T-helper 22 cell (primary cell): Measurements from ENCODE around the gene GLI3.

Source experiments
- DNase-seq: peaks from one replicate; pipeline ENCODE4 v3.0.0-alpha.2; 2020; ENCODE audit warnings: low read depth

GLI3 gene

DNA sequence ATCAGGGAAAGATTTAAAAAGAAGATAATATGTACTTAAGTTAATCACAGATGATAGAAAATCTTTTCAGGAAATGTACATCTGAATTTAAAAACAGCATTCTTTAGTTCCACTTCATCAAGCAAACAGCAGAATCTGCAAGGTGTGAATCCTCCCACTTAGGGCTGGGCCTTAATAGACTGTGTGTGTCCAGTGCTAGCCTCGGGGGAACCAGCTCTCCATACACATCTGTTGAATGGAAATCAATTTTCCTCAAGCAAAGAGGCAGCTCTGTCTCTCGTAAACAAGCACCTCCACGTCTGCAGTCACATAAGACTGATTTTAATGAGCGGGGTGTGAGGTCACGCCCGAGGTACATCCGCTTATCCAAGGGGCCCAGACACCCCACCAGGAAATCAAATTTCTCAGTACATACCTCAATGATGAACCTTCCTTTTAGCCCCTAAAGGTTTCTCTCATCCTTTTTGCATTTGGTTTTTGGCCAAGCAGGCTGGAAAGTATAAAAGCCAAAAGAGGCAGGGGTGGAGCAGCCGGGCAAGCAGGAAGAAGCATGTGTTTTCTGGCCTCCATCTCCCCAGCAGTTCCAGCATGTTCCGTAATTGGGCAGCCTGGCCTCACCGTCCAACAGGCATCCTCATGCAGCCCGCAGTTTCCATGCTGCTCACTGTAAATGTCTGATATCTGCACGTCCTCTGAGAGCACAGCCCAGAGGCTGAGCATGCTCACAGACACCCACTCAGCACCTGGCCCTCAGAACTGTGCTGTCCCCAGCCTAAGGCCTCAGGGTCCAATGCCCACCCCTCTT lies 131.3 kb downstream of the GLI3 start:
- no peak for DNase-seq

DNA sequence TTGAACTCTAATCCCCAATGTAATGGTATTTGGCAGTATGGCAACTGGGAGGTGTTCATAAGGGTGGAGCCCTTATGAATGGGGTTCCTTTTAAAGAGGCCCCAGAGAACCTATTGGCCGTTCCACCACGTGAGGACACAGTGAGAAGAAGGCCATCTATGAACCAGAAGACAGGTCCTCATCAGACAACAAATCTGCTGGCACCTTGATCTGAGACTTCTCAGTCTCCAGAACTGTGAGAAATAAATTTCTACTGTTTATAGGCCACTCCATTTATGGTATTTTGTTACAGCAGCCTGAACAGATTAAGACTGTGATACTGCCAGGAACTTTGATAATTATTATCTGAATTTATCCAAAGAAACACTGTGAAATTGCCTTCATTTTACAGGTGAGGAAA lies 132.3 kb downstream of the GLI3 start:
- DNase-seq = no peak

DNA sequence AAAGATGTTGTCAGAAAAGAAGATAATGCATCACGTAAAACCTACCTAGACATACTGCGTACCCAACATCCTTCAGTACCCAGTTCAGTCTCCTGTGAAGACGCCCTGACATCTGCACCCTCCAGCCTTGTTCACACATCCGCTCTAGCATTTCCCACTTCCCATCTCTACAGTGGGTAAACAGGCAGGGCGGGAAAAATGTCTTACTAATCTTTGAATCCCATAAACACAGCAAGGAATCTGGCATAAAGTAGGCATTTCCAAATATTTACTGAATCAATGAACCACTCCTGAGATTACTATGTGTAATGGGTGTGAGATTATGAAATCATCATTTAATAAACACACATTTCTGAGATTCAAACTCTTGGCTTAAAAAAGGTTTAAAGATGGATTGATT lies 132.8 kb downstream of the GLI3 start:
- DNase-seq = no peak

DNA sequence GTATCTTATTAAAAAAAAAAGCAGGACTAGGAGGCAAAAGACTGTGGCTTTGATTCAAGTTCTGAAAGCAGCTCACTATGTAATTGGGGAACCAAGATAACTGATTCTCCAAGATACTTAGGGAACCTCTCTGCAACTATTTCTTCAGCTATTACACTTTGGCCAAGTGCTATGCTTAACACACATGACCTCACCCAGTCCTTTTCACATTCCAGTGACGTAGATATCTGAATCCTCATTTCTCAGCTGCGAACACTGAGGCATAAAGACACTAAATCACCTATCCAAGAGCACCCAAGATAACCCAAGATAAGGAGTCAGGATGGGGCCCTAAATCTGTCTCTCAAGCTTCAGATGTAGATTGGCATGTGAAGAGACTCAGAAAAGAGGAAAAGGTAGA lies 133.6 kb downstream of the GLI3 start:
- no peak for DNase-seq

DNA sequence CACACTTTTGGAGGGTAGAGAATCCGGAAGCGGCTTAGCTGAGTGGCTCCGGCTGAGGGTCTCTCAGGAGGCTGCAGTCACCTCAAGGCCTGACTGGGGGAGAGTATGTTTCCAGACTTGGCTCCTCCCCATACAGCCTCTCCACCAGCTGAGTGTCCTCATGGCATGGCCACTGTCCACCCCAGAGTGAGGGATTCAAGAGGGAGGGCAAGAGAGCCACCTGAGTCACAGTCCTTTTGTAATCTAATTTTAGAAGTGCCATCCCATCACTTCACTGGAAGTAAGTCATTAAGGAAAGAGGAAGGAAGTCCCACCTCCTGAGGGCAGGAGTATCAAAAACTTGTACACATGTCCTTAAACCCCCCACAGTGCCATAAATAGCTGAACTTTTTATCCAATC lies 134.0 kb downstream of the GLI3 start:
- no peak for DNase-seq

DNA sequence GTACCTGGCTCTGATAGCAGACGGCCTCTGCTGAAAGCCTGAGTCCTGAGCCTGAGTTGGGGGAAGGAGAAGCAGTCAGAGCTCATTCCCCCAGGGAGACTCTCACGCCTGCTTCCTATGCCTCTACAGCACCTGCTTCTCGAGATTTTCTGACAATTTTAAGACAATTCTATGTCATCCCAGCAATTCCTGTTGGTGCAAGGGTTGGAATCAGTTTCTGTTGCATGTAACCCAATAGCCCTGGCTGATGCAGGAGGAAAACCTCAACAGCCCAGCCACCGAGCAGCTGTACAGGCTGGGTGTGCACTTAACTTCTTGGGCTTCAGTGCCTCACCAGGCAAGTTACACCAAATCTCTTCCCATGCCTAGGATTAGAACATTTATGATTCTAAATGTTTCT lies 134.7 kb downstream of the GLI3 start:
- no peak for DNase-seq

DNA sequence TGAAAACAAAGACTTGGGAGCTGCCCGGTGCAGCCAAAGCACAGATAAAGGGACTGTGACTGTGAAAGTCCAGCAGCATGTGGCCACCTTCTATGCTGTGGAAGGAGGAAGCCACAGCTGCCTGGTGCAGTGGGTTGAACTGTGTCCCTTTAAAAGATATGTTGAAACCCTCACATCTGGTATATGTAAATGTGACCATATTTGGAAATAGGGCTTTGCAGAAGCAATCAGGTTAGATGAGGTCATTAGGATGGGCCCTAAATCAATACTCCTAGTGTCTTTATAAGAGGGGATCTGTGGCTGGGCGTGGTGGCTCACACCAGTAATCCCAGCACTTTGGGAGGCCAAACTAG lies 136.9 kb downstream of the GLI3 start:
- DNase-seq = no peak

DNA sequence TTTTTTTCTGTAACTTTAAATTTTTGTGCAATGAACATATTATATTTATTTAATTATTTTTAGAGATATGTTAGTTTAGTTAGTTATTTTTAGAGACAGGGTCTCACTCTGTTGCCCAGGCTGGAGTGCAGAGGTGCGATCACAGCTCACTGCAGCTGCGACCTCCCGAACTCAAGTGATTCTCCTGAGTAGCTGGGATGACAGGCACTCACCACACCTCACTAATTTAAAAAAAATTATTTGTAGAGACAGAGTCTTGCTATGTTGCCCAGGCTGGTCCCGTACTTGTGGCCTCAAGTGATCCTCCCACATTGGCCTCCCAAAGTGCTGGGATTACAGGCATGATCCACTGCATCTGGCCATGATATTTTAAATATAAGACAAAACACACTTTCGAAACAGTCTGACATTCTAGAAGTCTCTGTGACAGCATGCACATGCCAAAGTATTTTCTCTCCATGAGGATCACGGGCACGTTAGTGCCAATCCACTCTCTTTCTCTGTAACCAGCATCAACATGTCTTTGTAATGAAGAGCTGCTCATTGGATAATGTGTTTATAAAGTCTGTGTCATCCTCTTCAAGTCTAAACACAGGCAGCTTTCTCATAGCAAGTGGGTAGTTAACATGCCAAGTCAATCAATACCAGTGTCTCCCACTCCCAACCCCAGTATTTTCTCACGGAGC lies 137.4 kb downstream of the GLI3 start:
- no peak for DNase-seq

DNA sequence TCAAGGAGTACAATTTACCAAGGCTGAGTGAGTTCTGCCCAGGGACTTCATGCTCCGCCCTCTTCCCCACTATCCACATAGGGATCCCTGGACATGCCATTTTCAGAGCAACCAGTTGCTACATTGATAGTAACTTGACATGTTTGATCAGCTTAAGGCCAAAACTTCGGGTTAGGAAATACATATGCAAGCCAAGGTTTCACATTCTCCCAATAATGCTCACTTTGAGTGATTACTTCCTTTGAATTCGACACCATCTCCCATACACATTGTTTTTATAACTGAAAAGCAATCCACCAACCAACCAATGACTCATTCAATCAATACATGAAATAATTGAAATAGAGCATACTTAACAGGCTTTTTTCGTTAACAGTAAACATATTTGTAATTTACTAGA lies 137.9 kb downstream of the GLI3 start:
- DNase-seq = no peak

DNA sequence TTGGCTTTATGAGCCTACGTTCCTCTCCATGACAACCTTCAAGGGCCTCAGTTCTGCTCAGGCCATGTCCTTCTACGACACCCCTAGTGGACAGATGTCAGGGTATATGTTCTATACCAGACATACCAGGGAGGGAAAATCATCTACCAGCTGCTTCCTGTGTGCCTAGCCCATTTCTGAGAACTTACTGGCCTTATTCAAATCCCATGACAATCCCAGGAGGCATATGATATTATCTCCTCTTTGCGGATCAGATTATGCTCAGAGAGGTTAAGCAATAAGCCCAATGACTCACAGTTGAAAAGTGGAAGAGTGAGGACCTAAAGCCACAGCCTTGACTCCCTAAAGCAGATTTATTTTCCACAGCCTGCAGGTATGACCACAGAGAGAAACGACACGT lies 139.3 kb downstream of the GLI3 start:
- DNase-seq = no peak

DNA sequence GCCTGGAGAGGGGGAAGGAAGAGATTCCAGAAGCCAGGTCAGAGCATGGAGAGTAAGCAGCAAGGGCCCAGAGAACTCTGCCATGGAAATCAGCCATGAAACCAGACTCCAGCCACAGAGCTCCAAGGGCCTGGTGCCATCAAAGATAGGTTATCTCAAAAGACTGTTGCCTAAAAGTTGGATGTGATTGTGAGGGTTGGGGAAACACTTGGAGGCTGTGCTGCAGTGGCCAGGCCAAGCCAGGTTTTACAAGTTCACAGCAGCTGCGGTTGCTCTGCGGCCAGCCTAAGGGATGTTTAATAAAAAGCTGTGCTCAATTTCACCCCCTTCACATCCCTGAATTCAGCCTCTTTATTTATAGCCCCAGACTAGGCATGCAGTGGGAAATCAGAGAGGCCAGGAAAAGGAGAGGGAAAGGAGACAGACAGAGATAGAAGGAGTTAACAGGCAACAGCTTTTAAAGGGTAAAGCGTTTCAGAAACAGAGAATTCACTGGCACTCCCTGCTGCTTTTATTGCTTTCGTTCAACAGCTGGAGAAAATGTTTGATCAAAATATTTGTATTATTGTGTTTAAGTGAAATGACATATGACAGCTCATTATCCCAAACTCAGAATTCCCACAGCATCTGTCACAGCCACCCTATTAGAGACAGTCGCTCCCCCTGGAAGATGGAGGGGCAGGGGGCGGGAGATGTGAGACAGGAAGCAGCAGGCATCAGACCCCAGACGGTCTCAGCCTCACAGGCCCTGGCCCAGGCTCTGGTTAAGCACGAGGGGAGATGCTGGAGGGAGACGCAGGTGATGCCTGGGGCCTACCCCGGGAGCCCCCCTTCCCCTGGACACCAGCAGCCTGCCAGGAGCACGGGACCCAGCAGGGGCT lies 140.1 kb downstream of the GLI3 start:
- DNase-seq = no peak

DNA sequence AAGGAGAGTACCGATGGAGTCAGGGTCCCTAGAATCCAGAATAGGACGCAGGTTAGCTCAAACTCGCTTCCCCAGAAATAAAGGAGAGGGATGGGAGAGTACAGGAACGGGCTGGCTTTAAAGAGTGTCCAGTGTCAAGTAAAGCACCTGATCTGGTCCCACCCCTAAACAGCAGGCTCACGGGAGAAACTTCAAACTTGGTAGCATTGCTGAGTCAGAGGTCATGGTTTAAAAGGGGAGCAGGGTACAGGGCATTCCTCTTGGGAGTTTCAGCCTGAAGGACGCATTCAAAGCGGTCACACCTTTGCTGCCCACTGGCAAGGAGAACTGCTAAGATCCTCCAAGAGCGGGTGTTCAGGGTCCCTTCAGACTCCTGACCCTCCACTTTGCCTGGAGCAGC lies 140.7 kb downstream of the GLI3 start:
- DNase-seq = no peak

DNA sequence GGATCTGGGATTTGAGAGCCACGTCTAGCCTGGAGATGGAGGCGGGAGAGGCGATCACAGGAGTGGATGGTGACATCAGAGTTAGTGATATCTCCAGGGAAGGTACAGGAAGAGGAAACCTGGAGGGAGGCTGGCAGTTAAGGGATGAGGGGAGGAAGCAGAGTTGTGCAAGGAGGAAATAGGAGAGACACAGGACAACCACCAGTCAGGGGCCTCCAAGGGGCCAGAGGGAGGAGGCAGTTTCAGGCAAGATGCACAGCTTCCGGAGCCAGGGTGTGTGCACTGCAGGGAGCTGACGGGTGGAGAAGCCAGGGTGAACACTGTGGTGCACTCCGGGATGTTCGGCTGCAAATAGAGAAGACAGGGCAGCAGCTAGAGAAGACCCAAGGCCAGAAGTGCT lies 141.2 kb downstream of the GLI3 start:
- DNase-seq = no peak

DNA sequence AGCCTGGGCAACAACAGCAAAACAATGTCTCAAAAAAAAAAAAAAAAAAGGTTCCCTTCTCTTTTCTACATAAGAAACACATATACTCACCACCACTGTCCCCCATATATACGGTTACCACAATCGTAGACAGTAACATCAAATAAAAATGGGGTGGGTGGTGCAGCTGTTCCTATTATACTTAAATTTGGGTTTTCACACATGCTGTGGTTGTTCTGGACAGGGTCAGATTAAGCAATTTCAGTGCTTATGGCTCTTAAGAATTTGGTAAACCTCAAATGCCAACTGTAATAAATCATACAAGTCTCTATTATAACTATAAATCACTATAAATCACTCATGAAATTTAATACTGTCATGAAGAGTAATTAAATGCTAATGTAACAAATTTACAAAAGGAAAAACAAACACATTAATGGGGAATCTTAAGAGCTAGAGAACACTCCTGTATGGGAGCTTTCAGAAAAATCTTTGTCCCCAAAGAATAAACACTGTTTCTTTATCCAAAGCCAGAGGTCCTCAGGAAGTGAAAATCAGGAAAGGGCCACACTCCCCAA lies 143.6 kb downstream of the GLI3 start:
- DNase-seq = no peak

DNA sequence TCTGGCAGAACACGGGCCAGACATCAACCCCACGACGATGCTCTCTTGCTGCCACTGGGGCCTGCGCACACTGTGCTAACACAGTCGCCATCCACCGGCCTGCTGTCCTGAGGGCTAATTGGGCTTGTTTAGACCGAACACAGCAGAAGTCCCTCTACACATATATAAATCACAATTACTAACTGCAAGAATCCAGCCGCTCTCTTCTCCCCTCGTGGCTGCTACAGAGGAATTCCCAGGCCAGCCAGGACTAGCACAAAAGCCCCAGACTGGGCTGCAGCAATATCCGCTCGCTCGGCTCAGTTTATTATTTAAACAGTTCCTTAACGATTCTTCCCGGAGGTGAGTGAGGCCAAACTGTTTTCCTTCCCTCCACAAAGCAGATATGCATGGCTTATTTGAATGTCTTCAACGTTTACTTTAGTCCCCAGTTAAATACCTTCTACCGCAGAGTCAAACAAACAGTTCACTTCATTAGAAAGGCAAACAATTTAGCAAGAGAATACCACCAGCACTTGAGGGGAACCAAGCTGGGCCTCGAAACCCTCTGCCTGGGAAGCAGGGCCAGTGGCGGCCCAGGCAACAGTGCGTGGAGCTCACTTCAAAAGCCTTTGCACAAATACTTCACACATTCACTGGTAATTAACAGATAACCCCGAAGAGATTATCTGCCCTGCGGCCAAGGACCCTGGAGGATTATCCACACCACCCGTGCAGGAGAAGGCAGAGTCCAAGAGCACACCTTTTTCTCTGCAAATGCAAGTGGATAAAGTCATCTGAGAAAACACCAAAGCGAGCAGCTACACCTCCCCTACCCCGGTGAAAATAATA lies 145.3 kb downstream of the GLI3 start:
- no peak for DNase-seq

DNA sequence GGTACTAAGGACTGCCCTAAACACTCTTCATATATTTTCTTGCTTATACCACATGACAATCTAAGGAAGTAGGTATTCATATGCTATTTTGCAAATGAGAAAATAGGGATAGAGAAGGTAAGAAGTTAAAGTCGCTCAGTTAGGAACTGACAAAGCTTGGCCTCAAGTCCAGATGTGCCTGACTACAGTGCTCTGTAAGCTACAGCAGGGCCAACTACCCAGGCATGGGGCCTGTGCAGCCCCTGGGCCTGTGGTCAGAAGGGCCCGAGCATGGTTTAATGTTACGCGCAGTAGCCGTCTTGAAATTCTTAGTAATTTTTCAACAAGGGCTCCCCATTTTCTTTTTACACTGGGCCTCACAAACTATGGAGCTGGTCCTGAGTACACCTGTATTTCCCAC lies 146.2 kb downstream of the GLI3 start:
- DNase-seq = no peak

DNA sequence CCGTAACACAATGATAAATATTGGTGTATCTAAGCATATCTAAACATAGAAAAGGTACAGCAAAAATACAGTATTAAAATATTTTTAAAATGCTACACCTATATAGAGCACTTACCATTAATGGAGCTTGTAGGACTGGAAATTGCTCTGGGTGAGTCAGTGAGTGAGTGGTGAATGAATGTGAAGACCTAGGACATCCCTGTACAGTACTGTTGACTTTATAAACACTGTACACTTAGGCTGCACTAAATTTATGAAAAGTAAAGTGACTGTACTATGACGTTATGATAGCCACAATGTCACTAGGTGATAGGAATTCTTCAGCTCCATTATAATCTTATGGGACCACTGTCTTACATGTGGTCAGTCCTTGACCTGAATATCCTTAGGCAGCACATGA lies 147.0 kb downstream of the GLI3 start:
- no peak for DNase-seq

DNA sequence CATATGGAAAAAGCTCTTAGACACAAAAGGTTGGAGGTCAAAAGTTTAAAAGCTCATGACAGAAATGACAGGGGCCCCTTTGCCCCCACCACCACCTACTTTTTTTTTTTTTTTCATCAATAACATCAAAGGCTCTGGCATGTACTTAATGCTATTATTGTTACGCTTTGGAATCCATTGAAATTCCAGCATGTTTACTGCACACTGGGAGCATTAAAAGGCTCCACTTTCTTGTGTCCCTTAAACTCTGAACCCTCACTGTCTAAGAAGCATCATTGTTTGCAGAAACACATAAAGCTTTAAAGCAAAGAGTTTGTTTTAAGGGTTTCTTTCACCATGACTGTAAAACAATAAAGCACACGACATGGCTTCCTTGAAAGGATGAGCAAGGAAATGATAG lies 149.4 kb downstream of the GLI3 start:
- no peak for DNase-seq

DNA sequence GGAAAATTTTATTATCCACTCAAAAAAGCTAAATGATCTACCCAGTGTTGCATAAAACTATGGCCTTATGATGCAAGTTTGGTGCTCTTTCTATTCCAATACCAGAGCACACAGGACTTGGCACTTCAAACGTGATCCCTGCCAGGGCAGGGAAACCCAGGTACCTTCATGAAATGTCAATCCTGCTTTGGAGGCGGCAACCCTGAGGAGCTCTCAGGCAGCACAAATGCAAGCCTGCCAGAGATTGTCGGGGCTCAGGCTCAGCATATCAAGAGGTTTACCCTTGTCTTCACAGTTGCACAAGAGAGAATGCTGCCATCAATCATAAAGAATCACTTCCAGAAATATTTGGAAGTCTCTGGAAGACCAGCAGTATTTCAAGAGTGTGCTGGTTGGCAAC lies 151.5 kb downstream of the GLI3 start:
- no peak for DNase-seq

DNA sequence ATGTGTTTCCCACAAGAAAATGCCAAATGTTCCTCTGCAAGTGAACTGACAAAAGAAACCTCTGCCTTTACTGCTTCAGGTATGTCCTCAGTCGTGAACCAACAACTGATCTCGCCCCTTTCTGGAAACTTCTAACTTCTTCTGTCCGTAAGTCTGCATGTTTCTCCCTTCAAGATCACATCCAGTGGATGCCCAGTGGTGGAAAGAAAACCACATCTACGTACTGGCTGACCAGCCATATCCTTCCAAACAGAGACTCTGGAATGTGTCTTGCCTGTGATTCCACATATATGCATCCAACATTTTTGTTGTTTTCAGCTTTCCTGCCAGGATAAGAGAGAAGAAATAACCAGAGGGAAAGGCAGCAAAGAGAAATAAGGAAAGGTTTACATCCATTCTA lies 152.7 kb downstream of the GLI3 start:
- no peak for DNase-seq

DNA sequence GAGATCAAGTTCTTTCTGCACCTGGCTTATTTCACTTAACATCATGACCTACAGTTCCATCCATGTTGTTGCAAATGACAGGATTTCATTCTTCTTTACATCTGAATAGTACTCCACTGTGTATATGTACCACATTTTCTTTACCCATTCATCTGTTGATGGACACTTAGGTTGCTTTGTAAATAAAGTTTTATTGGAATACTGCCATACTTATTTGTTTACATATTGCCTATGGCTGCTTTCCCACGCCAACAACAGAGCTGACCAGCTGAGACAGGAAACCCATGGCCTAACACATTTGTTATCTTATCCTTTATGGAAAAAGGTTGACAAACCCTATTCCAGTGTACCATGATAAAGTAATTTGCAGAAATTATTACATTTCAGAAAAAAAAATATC lies 153.7 kb downstream of the GLI3 start:
- DNase-seq = no peak

DNA sequence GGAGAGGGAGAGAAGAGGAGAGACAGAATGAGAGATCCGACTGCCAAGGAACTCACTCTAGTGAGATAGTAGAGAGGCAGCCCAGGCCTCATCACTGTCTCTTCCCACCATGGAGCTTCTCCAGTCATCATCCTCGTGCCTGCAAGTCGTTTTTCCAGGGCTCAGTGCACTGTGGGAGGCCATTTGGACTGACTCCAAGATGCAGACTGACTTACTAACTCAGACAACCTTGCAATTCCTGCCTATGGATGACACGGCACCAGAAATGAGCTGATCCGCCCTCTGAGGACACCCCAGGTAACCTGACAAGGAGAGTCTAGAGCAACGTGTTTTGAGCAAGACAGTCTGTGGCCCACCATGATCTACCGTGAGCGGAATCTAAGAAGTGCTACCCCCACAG lies 154.9 kb downstream of the GLI3 start:
- DNase-seq = no peak
